Heart left ventricle (tissue), 16 donors: ENCODE measurements around the gene TOP3B. TPM values are rescaled to one million over a fixed set of nuclear protein-coding genes. Genes with fewer than 3 reads are reported as not detected.

ENCODE experiments used
- ATAC-seq, 4 donors: fragments of 200-7000 bp; cut with Tn5 transposase; one replicate each; pipeline ENCODE4 v1.9.1; 2020 to 2022; ENCODE audit warnings: moderate library complexity in 4 of 4, mild to moderate bottlenecking in 3 of 4, moderate number of reproducible peaks in 1 of 4
- DNase-seq, 5 donors: peaks; one replicate each; pipeline ENCODE4 v3.0.0-alpha.2; 2020
- H3K27ac ChIP-seq, 12 donors: fragments of 200-600 bp; sonication (generic) in 4 of 12; one replicate each; pipeline versions ENCODE4 v1.5.0 to v1.8.0; 2016 to 2022; ENCODE audit warnings: mild to moderate bottlenecking in 2 of 12
- H3K27me3 ChIP-seq, 9 donors: fragments of 200-600 bp; sonication (generic) in 2 of 9; one replicate each; pipeline versions ENCODE4 v1.5.1 to v1.8.0; 2016 to 2022; ENCODE audit warnings: mild to moderate bottlenecking in 3 of 9
- H3K36me3 ChIP-seq, 9 donors: fragments of 200-600 bp; sonication (generic) in 2 of 9; one replicate each; pipeline versions ENCODE4 v1.5.0 to v1.8.0; 2018 to 2022; ENCODE audit warnings: mild to moderate bottlenecking in 2 of 9
- H3K4me1 ChIP-seq, 12 donors: fragments of 200-600 bp; sonication (generic) in 4 of 12; one replicate each; pipeline versions ENCODE4 v1.5.0 to v1.8.0; 2016 to 2022; ENCODE audit warnings: mild to moderate bottlenecking in 3 of 12
- H3K4me3 ChIP-seq, 12 donors: fragments of 200-600 bp; sonication (generic) in 4 of 12; one replicate each; pipeline versions ENCODE4 v1.5.0 to v1.8.0; 2017 to 2022; ENCODE audit warnings: mild to moderate bottlenecking in 9 of 12, moderate library complexity in 4 of 12
- H3K9me3 ChIP-seq, 12 donors: fragments of 200-600 bp; sonication (generic) in 4 of 12; one replicate each; pipeline versions ENCODE4 v1.5.0 to v1.8.0; 2016 to 2022; ENCODE audit warnings: mild to moderate bottlenecking in 1 of 12
- CTCF ChIP-seq, 12 donors: fragments of 200-600 bp; sonication (generic) in 4 of 12; IDR thresholded peaks; one replicate each; pipeline versions ENCODE4 v1.5.0 to v1.8.0; 2018 to 2022; ENCODE audit warnings: antibody characterized with exemption in 12 of 12, mild to moderate bottlenecking in 5 of 12
- POLR2A ChIP-seq, 2 donors: fragments of 450-650 bp; IDR thresholded peaks; one replicate each; pipeline ENCODE4 v1.6.1; 2017; ENCODE audit warnings: antibody characterized with exemption in 2 of 2, mild to moderate bottlenecking in 2 of 2, moderate library complexity in 2 of 2
- WGBS, 4 donors: extraction: QIAGEN DNeasy Blood & Tissue Kit in 2 of 4; methylation state at CpG; one replicate each; pipeline versions ENCODE4 v1.1.5 to v1.1.7; 2013 to 2018; 5-methylcytosine and 5-hydroxymethylcytosine counted together
- intact Hi-C, 10 donors: fragments of 100-400 bp; cut with DNase I; formaldehyde crosslinking; loops; one replicate each; pipeline versions ENCODE4 v1.11.1 to v1.14.2; 2022
- polyA plus RNA-seq, 2 donors: library from polyadenylated mRNA; stranded (reverse); fragments of 200-250 nt; gene quantifications; one replicate each; pipeline ENCODE4 v1.2.3, GENCODE V29; 2013
- total RNA-seq, 9 donors: library from RNA; depleted of rRNA in 2 of 9; stranded (reverse); fragments of >200 nt in 2 of 9; fragmentation: NEBNext Ultra II Directional in 3 of 9; extraction: Animal tissue kit (Norgen Biotek cat#: 25700) in 3 of 9; gene quantifications; one replicate each; pipeline versions ENCODE4 v1.1.0 to v1.2.4, GENCODE V29; 2016 to 2023
- donor health status: ischemic (EF 13 %, LVEDD 7.1; RV severe dilation, severe dysfunction).
- donor health status: healthy with polysubstance abuse.
- donor health status: DM: no; HTN: yes; CAD: no.
- donor health status: DM: no; HTN: no; CAD: no.
- donor health status: ischemic (EF 25% LVEDD 6.9; RV normal size, moderate dysfunction).
- donor health status: ischemic (EF 25% LVEDD 5.7; RV mildly dilated, moderate dysfunction).
- donor health status: healthy.
- donor health status: DM: yes; HTN: yes; CAD: no.
- donor health status: ischemic (EF 35%, LVEDD 5.7; RV mildly dilated, moderate dysfunction).
- donor health status: nonischemic (EF 11% LVEDD 7.7; RV severe dilation, severe dysfunction).
- donor health status: DM: yes; HTN: yes; CAD: no.
- donor health status: PGD.
- donor health status: ischemic (EF 29% LVEDD 5.4; RV normal size, mild dysfunction).
- donor health status: nonischemic (EF 23%, LVEDD 6.1; RV moderate dilation, normal function).

Gene TOP3B
- total and polyA plus RNA-seq, 11 donors, result 9.5 to 12.9 (median 11.1) TPM

GRCh38 chr22:21984793-21985192 lies 2.2 kb upstream of the TOP3B start:
- intact Hi-C loops, result loop anchor here in 1 of 10 donors (5.0 kb wide), 1 partner anchor 47 kb away; no protein-coding TSS in a partner anchor
- H3K36me3 ChIP-seq, result no peaks in the 10 kb centered on the region
- ATAC-seq (no peak), DNase-seq (no peak)
- no peaks in the 10 kb centered on the region for H3K9me3 ChIP-seq
- H3K4me3 ChIP-seq, result no peak overlapping the region
- no peaks in the 10 kb centered on the region for H3K27me3 ChIP-seq
- H3K4me1 ChIP-seq, result peaks cover 0 to 23% (median 14%) of the 10 kb centered on the region in 12 donors
- TF ChIP-seq CTCF (IDR thresholded peaks at IDR 0.05) (peak in 6 of 12 donors; percentile 9 to 29 (median 18)), POLR2A (IDR thresholded peaks at IDR 0.05) (no peak)
- no peak overlapping the region for H3K27ac ChIP-seq
- 37 to 43% (median 40%) methylated on average over 7 of the region's 7 CpGs for WGBS, 4 donors

GRCh38 chr22:21981874-21982273 lies 713 bp downstream of the TOP3B start:
- ATAC-seq (no peak), DNase-seq (no peak)
- Histone ChIP-seq H3K9me3 (no peaks in the 10 kb centered on the region), H3K27ac (peak overlapping the region in 10 of 12 donors; percentile 66 to 93 (median 82)), H3K36me3 (peaks cover 0 to 8% (median 0%) of the 10 kb centered on the region in 9 donors), H3K4me3 (peak overlapping the region; percentile 67 to 99 (median 88)), H3K27me3 (no peaks in the 10 kb centered on the region), H3K4me1 (peaks cover 0 to 23% (median 14%) of the 10 kb centered on the region in 12 donors)
- TF ChIP-seq CTCF (IDR thresholded peaks at IDR 0.05), result no peak
- TF ChIP-seq POLR2A (IDR thresholded peaks at IDR 0.05), result no peak
- intact Hi-C loops, result loop anchor here in 1 of 10 donors (5.0 kb wide), 1 partner anchor 45 kb away; no protein-coding TSS in a partner anchor
- 13 to 30% (median 24%) methylated on average over 2 of the region's 2 CpGs for WGBS, 4 donors

GRCh38 chr22:21980547-21980946 lies 2.0 kb downstream of the TOP3B start:
- DNase-seq, result no peak
- Histone ChIP-seq H3K9me3 (no peaks in the 10 kb centered on the region), H3K4me1 (peaks cover 0 to 23% (median 14%) of the 10 kb centered on the region in 12 donors), H3K27ac (no peak overlapping the region), H3K27me3 (no peaks in the 10 kb centered on the region), H3K36me3 (peaks cover 0 to 8% (median 0%) of the 10 kb centered on the region in 9 donors), H3K4me3 (no peak overlapping the region)
- ATAC-seq, result no peak
- intact Hi-C loops, result loop anchor here in 1 of 10 donors (5.0 kb wide), 1 partner anchor 43 kb away; no protein-coding TSS in a partner anchor
- TF ChIP-seq POLR2A (IDR thresholded peaks at IDR 0.05) (no peak), CTCF (IDR thresholded peaks at IDR 0.05) (no peak)
- WGBS, 4 donors, result 71 to 80% (median 77%) methylated on average over 7 of the region's 7 CpGs

GRCh38 chr22:21978564-21979386 lies 3.8 kb downstream of the TOP3B start:
- DNase-seq (no peak), ATAC-seq (no peak)
- TF ChIP-seq POLR2A (IDR thresholded peaks at IDR 0.05) (no peak), CTCF (IDR thresholded peaks at IDR 0.05) (no peak)
- 72 to 82% (median 80%) methylated on average over 11 of the region's 11 CpGs for WGBS, 4 donors
- Histone ChIP-seq H3K9me3 (no peaks in the 10 kb centered on the region), H3K27me3 (no peaks in the 10 kb centered on the region), H3K4me1 (peaks cover 0 to 23% (median 14%) of the 10 kb centered on the region in 12 donors), H3K4me3 (no peak overlapping the region), H3K27ac (no peak overlapping the region), H3K36me3 (peaks cover 0 to 26% (median 16%) of the 10 kb centered on the region in 9 donors)
- intact Hi-C loops, result no loop called here
